Measurements from ENCODE around the gene FAM131A. TPM values are rescaled to one million over a fixed set of nuclear protein-coding genes. Genes with fewer than 3 reads are reported as not detected.

The FAM131A gene
- polyA plus RNA-seq, 1 donor: 9.9 TPM

DNA sequence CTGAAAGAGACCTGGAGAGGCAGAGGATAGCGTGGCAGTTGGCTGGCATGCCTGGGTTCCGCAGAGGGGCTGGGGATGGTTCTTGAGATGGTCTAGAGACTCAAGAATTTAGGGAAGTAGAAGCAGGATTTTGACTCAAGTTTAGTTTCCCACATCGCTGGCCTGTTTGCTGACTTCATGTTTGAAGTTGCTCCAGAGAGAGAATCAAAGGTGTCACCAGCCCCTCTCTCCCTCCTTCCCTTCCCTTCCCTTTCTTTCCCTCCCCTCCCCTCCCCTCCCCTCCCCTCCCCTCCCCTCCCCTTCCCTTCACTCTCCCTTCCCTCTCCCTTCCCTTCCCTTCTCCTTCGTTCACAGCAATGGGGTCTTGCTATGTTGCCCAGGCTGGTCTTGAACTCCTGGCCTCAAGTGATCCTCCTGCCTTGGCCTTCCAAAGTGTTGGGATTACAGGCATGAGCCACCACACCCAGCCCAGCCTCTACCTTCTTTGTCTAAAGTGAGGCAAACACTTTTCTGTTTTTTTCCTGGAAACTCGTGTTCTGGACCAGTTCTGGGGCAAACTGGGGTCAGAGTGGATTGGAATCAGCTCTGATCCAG is 52.6 kb downstream of the FAM131A start:
- no peak for DNase-seq

DNA sequence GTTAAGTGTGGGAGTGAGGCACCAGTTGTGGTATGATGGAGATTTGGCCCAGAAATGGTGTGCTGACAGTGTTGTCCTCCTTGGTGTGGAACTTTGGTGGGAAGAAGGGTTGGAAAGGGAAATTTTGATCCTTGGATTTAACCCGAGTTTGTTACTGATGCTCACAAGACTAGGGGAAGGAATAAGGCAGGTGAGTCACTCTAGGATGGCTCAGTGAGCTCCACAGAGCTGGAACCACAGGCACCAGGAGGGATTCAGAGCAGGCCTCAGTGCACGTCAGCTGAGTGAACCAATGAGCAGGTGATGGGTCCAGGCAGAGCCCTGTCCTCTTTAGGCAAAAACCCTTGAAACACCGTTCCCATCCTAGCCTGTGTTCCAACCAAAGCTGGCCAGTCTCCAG is 53.9 kb downstream of the FAM131A start:
- no peak for DNase-seq

DNA sequence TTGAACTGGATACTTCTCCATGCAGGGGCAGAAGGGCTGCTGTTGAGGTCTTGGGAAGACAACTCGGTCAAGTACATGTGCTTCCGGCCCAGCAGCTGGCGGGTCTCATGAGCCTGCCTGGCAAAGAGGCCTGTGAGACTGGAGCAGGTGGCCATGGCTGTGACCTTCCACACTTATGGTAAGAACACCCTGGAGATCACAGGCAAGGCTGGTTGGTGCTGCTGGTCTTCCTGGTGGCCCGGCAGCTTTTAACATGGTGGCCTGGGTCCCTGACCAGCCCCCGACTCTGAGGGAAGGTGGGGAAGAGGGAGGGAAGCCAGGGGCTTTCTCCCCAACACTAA is 57.9 kb downstream of the FAM131A start:
- no peak for DNase-seq

Other genes with a start within 250 kb of the FAM131A start
- gene HTR3E, start 240.5 kb upstream of the FAM131A start, polyA plus RNA-seq (ENCODE audit: insufficient read length): not detected
- gene EIF2B5, start 202.2 kb upstream of the FAM131A start, polyA plus RNA-seq (ENCODE audit: insufficient read length): 54.6 TPM
- gene DVL3, start 182.2 kb upstream of the FAM131A start, polyA plus RNA-seq (ENCODE audit: insufficient read length): 83.6 TPM
- 380 TPM for gene AP2M1, start 162.7 kb upstream of the FAM131A start, polyA plus RNA-seq (ENCODE audit: insufficient read length)
- gene ABCF3, start 151.4 kb upstream of the FAM131A start, polyA plus RNA-seq (ENCODE audit: insufficient read length): 65.4 TPM
- gene VWA5B2, start 108.0 kb upstream of the FAM131A start, polyA plus RNA-seq (ENCODE audit: insufficient read length): 2.2 TPM
- gene ALG3, start 88.6 kb upstream of the FAM131A start, polyA plus RNA-seq (ENCODE audit: insufficient read length): 37.0 TPM
- 2.2 TPM for gene EEF1AKMT4, start 87.9 kb upstream of the FAM131A start, polyA plus RNA-seq (ENCODE audit: insufficient read length)
- 0.25 TPM for gene CAMK2N2, start 76.0 kb upstream of the FAM131A start, polyA plus RNA-seq (ENCODE audit: insufficient read length)
- not detected for gene ECE2, start 61.6 kb upstream of the FAM131A start, polyA plus RNA-seq (ENCODE audit: insufficient read length)
- 252 TPM for gene PSMD2, start 38.4 kb upstream of the FAM131A start, polyA plus RNA-seq (ENCODE audit: insufficient read length)
- 178 TPM for gene EIF4G1, start 23.0 kb upstream of the FAM131A start, polyA plus RNA-seq (ENCODE audit: insufficient read length)
- gene CLCN2, start 24.0 kb downstream of the FAM131A start, polyA plus RNA-seq (ENCODE audit: insufficient read length): 13.1 TPM
- gene POLR2H, start 24.1 kb downstream of the FAM131A start, polyA plus RNA-seq (ENCODE audit: insufficient read length): 106 TPM
- 3.3 TPM for gene THPO, start 40.6 kb downstream of the FAM131A start, polyA plus RNA-seq (ENCODE audit: insufficient read length)
- 10.6 TPM for gene CHRD, start 42.5 kb downstream of the FAM131A start, polyA plus RNA-seq (ENCODE audit: insufficient read length)
- gene EPHB3, start 224.2 kb downstream of the FAM131A start, polyA plus RNA-seq (ENCODE audit: insufficient read length): 27.6 TPM